HG03432 (cell line): ENCODE data around the gene PCDH19.
A peak's percentile ranks its signal among the peaks of the same experiment; 100 is the strongest.

Experiments
- ATAC-seq: cut with Tn5 transposase; IDR thresholded peaks from one replicate; pipeline ENCODE4 v1.9.1; 2021; ENCODE audit warnings: mild to moderate bottlenecking, moderate library complexity; ENCODE audit not compliant: unreplicated experiment

Gene PCDH19

GRCh38 chrX:100315566-100315965 is 94.5 kb downstream of the PCDH19 start:
- ATAC-seq: no peak

GRCh38 chrX:100299559-100299958 is 110.5 kb downstream of the PCDH19 start:
- ATAC-seq: no peak

- ATAC-seq: no peak
Measured at GRCh38 chrX:100297728-100298127, 112.3 kb downstream of the PCDH19 start.

- ATAC-seq: no peak
Measured at GRCh38 chrX:100296183-100296753, 113.8 kb downstream of the PCDH19 start.

GRCh38 chrX:100294965-100295364 is 115.1 kb downstream of the PCDH19 start:
- no peak for ATAC-seq

GRCh38 chrX:100289066-100289558 is 121.0 kb downstream of the PCDH19 start:
- ATAC-seq: no peak

GRCh38 chrX:100277231-100277630 is 132.8 kb downstream of the PCDH19 start:
- ATAC-seq: no peak

- no peak for ATAC-seq
Measured at GRCh38 chrX:100274916-100275315, 135.2 kb downstream of the PCDH19 start.

GRCh38 chrX:100265179-100265578 is 144.9 kb downstream of the PCDH19 start:
- ATAC-seq: no peak

GRCh38 chrX:100264200-100264599 is 145.9 kb downstream of the PCDH19 start:
- ATAC-seq: peak; percentile 96

- peak; percentile 13 for ATAC-seq
Measured at GRCh38 chrX:100263650-100264049, 146.4 kb downstream of the PCDH19 start.

- ATAC-seq: no peak
Measured at GRCh38 chrX:100248885-100249493, 161.1 kb downstream of the PCDH19 start.

- ATAC-seq: no peak
Measured at GRCh38 chrX:100247826-100248225, 162.2 kb downstream of the PCDH19 start.

- ATAC-seq: no peak
Measured at GRCh38 chrX:100244681-100245080, 165.4 kb downstream of the PCDH19 start.
